WTC11 (cell line): ENCODE data around the gene AGBL1. TPM values are rescaled to one million over a fixed set of nuclear protein-coding genes. Genes with fewer than 3 reads are reported as not detected.

Source experiments
- ATAC-seq: fragments of 200-7000 bp; cut with Tn5 transposase; 2 replicates; pipeline ENCODE4 v1.10.0; 2021; ENCODE audit warnings: mild to moderate bottlenecking, moderate library complexity
- CTCF ChIA-PET: fragments of 300-600 bp; sonication (Branson Sonifier 250); formaldehyde crosslinking; loops from one replicate; lab custom pipeline; 2021; ENCODE audit warnings: antibody characterized with exemption; lab: Charles Lee
- POLR2A ChIA-PET: fragments of 350-600 bp; sonication (Branson Sonifier 250); formaldehyde crosslinking; loops from one replicate; lab custom pipeline; 2021; ENCODE audit warnings: antibody characterized with exemption; lab: Charles Lee
- DNase-seq: peaks from one replicate; pipeline ENCODE4 v3.0.0; 2021; ENCODE audit warnings: low spot score
- H3K27ac Mint-ChIP-seq: 2 replicates; pipeline ENCODE4 v1.8.0; 2021; ENCODE audit warnings: mixed read lengths
- H3K27me3 Mint-ChIP-seq: 2 replicates; pipeline ENCODE4 v1.8.0; 2021; ENCODE audit warnings: low read depth, mild to moderate bottlenecking, moderate library complexity, mixed read lengths
- H3K36me3 Mint-ChIP-seq: 2 replicates; pipeline ENCODE4 v1.8.0; 2021; ENCODE audit warnings: mixed read lengths
- H3K4me1 Mint-ChIP-seq: 2 replicates; pipeline ENCODE4 v1.8.0; 2022; ENCODE audit warnings: mixed read lengths
- H3K4me3 Mint-ChIP-seq: 2 replicates; pipeline ENCODE4 v1.8.0; 2021; ENCODE audit warnings: mild to moderate bottlenecking, moderate library complexity, mixed read lengths
- H3K9me3 Mint-ChIP-seq: 2 replicates; pipeline ENCODE4 v1.8.0; 2021; ENCODE audit warnings: mixed read lengths
- CREB1 ChIP-seq: sonication (generic); formaldehyde crosslinking; IDR thresholded peaks from 2 replicates; pipeline ENCODE4 v1.8.0; 2023; ENCODE audit warnings: mild to moderate bottlenecking, missing genetic modification reagents
- CREM ChIP-seq: sonication (generic); formaldehyde crosslinking; IDR thresholded peaks from 2 replicates; pipeline ENCODE4 v1.8.1; 2022; ENCODE audit warnings: mild to moderate bottlenecking, missing genetic modification reagents, moderate library complexity
- GTF2I ChIP-seq: fragments of 250-450 bp; sonication (Bioruptor Pico); conservative IDR thresholded peaks from 2 replicates; pipeline ENCODE4 v1.4.0; 2021; ENCODE audit warnings: mild to moderate bottlenecking
- MYBL2 ChIP-seq: sonication (generic); formaldehyde crosslinking; IDR thresholded peaks from 2 replicates; pipeline ENCODE4 v1.8.1; 2023; ENCODE audit warnings: mild to moderate bottlenecking, moderate library complexity, missing genetic modification reagents
- RELA ChIP-seq: sonication (generic); formaldehyde crosslinking; IDR thresholded peaks from 2 replicates; pipeline ENCODE4 v1.8.1; 2022; ENCODE audit warnings: missing genetic modification reagents, mild to moderate bottlenecking, borderline replicate concordance
- SMAD4 ChIP-seq: sonication (generic); formaldehyde crosslinking; IDR thresholded peaks from 2 replicates; pipeline ENCODE4 v1.8.0; 2022; ENCODE audit warnings: mild to moderate bottlenecking, missing genetic modification reagents
- SOX15 ChIP-seq: fragments of 250-450 bp; sonication (Bioruptor Pico); IDR thresholded peaks from 2 replicates; pipeline ENCODE4 v1.9.0; 2021; ENCODE audit warnings: mild to moderate bottlenecking
- TCF7 ChIP-seq: sonication (generic); formaldehyde crosslinking; IDR thresholded peaks from 2 replicates; pipeline ENCODE4 v1.8.0; 2022; ENCODE audit warnings: mild to moderate bottlenecking, low read depth, missing genetic modification reagents, moderate library complexity
- ZBTB21 ChIP-seq: sonication (generic); formaldehyde crosslinking; IDR thresholded peaks from 2 replicates; pipeline ENCODE4 v1.8.1; 2023; ENCODE audit warnings: mild to moderate bottlenecking, missing genetic modification reagents, borderline replicate concordance
- ZNF396 ChIP-seq: fragments of 250-450 bp; sonication (Bioruptor Pico); IDR thresholded peaks from 2 replicates; pipeline ENCODE4 v1.8.0; 2021; ENCODE audit warnings: mild to moderate bottlenecking, moderate library complexity, borderline replicate concordance
- ZNF671 ChIP-seq: fragments of 250-450 bp; sonication (Bioruptor Pico); IDR thresholded peaks from 2 replicates; pipeline ENCODE4 v1.8.0; 2021; ENCODE audit warnings: mild to moderate bottlenecking
- total RNA-seq: library from RNA; stranded (reverse); gene quantifications from 3 replicates; pipeline ENCODE4 v1.2.3, GENCODE V29; 2021
- TF ChIP-seq, protein P1 (sequence below): sonication (generic); formaldehyde crosslinking; IDR thresholded peaks from 2 replicates; pipeline ENCODE4 v1.8.1; 2023; ENCODE audit warnings: mild to moderate bottlenecking, moderate library complexity, missing genetic modification reagents
- TF ChIP-seq, protein P2 (sequence below): sonication (generic); formaldehyde crosslinking; IDR thresholded peaks from 2 replicates; pipeline ENCODE4 v1.8.1; 2023; ENCODE audit warnings: mild to moderate bottlenecking, missing genetic modification reagents, moderate library complexity
- TF ChIP-seq, protein P3 (sequence below): fragments of 200-600 bp; IDR thresholded peaks from 2 replicates; pipeline ENCODE4 v1.8.0; 2022; ENCODE audit warnings: antibody characterized with exemption
- TF ChIP-seq, protein P4 (sequence below): sonication (generic); formaldehyde crosslinking; IDR thresholded peaks from 2 replicates; pipeline ENCODE4 v1.8.1; 2023; ENCODE audit warnings: mild to moderate bottlenecking, missing genetic modification reagents
- TF ChIP-seq, protein P5 (sequence below): sonication (generic); formaldehyde crosslinking; conservative IDR thresholded peaks from 2 replicates; pipeline ENCODE4 v1.8.1; 2023; ENCODE audit warnings: mild to moderate bottlenecking, low read depth, missing genetic modification reagents, moderate library complexity
- TF ChIP-seq, protein P6 (sequence below): fragments of 250-450 bp; sonication (Bioruptor Pico); IDR thresholded peaks from 2 replicates; pipeline ENCODE4 v1.9.0; 2021; ENCODE audit warnings: mild to moderate bottlenecking, borderline replicate concordance

The AGBL1 gene
- total RNA-seq, 1 experiment from 2014 or later = not detected

DNA sequence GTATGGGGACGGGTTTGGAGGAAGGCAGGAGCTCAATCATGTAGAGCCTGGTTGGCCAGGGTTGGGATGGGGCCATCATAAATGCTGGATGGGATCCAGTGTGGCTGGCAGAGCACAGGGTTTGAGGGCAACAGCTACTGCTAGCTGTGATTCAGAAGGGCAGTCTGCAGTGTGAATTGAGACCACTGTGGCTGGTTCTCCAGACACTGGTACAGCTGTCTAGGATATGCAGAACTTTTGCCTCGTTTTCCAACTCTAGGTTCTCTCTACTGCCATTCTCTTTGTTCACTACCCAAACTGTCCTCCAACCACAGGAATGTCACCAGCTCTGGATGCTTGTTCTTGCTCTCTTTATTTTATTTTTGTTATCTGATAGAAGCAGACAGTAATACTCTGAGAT, 543.6 kb downstream of the AGBL1 start (continued):
- TF ChIP-seq MYBL2 (no peak), ZNF396 (CRISPR knock-in tag) (no peak), CREB1 (CRISPR knock-in tag) (no peak)
- TF ChIP-seq, protein P1, sequence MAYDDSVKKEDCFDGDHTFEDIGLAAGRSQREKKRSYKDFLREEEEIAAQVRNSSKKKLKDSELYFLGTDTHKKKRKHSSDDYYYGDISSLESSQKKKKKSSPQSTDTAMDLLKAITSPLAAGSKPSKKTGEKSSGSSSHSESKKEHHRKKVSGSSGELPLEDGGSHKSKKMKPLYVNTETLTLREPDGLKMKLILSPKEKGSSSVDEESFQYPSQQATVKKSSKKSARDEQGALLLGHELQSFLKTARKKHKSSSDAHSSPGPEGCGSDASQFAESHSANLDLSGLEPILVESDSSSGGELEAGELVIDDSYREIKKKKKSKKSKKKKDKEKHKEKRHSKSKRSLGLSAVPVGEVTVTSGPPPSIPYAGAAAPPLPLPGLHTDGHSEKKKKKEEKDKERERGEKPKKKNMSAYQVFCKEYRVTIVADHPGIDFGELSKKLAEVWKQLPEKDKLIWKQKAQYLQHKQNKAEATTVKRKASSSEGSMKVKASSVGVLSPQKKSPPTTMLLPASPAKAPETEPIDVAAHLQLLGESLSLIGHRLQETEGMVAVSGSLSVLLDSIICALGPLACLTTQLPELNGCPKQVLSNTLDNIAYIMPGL = no peak
- TF ChIP-seq, protein P2, sequence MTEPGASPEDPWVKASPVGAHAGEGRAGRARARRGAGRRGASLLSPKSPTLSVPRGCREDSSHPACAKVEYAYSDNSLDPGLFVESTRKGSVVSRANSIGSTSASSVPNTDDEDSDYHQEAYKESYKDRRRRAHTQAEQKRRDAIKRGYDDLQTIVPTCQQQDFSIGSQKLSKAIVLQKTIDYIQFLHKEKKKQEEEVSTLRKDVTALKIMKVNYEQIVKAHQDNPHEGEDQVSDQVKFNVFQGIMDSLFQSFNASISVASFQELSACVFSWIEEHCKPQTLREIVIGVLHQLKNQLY (CRISPR knock-in tag) = no peak

DNA sequence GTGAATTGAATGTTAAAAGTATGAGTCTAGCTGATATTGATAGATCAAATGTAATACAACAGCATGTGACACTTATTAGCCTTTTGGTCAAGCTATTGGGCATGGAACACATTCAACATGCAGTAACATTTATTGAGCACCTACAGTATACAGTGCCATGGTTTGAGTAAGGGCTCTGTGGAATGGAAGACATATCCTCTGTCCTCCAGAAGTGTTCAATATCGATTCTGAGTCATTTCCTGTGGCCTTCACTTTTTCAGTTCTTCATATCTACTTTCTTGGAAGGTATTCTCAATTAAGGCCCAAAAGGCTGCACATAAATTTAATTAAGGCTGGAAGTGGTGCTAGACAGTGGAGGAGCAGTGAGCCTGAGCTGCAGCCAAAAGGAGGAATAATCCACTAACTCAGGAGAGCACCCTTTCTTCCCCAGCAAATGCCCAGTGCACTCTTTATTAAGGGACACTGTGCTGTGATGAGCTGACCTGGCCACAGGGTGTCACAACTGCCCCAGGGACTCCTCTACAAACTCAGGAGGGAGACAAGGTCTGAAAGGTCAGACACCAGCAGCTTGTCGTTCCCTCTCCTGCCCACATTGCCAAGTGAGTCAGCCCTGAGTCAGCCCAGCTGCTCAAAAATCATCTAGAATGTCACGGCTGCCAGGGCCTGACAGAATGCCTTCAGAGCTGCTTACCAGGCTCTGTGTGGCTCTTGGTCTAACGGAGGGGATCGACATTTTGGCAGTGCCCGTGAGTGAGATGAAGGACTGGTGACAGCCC, 544.8 kb downstream of the AGBL1 start:
- peak; percentile 72 for DNase-seq
- Mint-ChIP-seq H3K36me3 (no peaks in the 10 kb centered on the region), H3K4me1 (peaks cover 17% of the 10 kb centered on the region), H3K27me3 (no peaks in the 10 kb centered on the region), H3K27ac (no peak overlapping the region), H3K9me3 (no peaks in the 10 kb centered on the region), H3K4me3 (no peak overlapping the region)
- no peak for TF ChIP-seq ZNF396 (CRISPR knock-in tag)
- TF ChIP-seq, protein P3, sequence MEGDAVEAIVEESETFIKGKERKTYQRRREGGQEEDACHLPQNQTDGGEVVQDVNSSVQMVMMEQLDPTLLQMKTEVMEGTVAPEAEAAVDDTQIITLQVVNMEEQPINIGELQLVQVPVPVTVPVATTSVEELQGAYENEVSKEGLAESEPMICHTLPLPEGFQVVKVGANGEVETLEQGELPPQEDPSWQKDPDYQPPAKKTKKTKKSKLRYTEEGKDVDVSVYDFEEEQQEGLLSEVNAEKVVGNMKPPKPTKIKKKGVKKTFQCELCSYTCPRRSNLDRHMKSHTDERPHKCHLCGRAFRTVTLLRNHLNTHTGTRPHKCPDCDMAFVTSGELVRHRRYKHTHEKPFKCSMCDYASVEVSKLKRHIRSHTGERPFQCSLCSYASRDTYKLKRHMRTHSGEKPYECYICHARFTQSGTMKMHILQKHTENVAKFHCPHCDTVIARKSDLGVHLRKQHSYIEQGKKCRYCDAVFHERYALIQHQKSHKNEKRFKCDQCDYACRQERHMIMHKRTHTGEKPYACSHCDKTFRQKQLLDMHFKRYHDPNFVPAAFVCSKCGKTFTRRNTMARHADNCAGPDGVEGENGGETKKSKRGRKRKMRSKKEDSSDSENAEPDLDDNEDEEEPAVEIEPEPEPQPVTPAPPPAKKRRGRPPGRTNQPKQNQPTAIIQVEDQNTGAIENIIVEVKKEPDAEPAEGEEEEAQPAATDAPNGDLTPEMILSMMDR = peak; percentile 46; the same call in 1 of the 2 replicates
- 0 out of 2 replicates have a peak, but pooled peaks have one; percentile 8 for TF ChIP-seq ZBTB21 (CRISPR knock-in tag)
- no peak for TF ChIP-seq RELA (CRISPR knock-in tag)
- ChIA-PET POLR2A (interaction anchor here (0.7 kb wide), 1 partner anchor 16 kb away, joined by 3 read pairs; no protein-coding TSS in a partner anchor), CTCF (interaction anchor here (0.8 to 1.9 kb wide), 6 partner anchors 23 to 1569 kb away, joined by 3 to 38 read pairs (median 4); no protein-coding TSS in a partner anchor)
- ATAC-seq = peak; percentile 100

DNA sequence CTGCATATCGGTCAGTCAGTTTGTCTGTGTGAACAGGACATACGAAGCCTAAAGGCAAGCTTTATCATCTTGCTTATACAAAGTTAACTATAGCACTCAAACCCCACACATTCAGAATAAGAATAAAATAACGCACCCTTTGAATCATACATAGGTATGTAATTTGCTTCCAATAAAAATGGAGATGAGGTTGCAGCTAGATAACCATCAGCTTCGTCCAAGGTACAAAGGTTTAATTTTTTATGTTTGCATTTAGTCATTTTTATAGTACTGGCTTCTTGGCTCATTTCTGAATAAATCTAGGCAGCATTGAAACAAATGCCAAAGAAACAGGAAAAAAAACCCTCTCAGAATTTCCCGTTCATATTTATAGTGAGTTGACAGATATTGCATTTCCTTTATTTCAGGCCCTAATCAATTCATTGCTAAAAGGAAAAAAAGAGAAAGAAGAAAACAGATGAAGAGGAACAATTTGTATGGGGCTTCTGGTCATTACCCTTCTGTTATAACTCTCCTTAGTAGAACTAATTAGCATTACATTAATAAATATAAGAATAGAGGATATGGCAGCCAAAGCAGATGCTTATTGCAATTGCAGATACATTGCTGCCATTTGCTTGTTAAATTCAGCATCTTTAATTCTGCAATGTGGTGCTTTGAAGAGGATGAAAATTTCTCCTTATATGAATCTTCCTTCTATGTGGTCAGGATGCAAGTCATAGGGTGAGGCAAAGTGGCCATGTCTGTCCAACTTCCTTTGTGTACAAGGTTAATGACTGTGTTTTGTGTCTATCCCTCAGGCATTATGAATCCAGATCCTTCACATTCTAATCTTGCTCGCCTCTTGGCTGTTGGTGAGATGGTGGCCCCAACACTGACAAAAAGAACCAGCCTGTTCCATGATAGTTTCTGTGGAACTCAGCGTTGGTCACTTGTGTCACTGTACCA, 550.0 kb downstream of the AGBL1 start:
- ATAC-seq = no peak
- Mint-ChIP-seq H3K36me3 (no peaks in the 10 kb centered on the region), H3K4me1 (0 out of 2 replicates have a peak, but pooled peaks cover 3% of the 10 kb centered on the region), H3K27ac (no peak overlapping the region), H3K9me3 (no peaks in the 10 kb centered on the region), H3K4me3 (no peak overlapping the region), H3K27me3 (no peaks in the 10 kb centered on the region)
- no peak for DNase-seq
- POLR2A ChIA-PET = no interaction called here
- CTCF ChIA-PET = no interaction called here
- TF ChIP-seq, protein P4, sequence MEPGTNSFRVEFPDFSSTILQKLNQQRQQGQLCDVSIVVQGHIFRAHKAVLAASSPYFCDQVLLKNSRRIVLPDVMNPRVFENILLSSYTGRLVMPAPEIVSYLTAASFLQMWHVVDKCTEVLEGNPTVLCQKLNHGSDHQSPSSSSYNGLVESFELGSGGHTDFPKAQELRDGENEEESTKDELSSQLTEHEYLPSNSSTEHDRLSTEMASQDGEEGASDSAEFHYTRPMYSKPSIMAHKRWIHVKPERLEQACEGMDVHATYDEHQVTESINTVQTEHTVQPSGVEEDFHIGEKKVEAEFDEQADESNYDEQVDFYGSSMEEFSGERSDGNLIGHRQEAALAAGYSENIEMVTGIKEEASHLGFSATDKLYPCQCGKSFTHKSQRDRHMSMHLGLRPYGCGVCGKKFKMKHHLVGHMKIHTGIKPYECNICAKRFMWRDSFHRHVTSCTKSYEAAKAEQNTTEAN (CRISPR knock-in tag) = no peak
- TF ChIP-seq CREM (CRISPR knock-in tag) = no peak
- TF ChIP-seq, protein P5, sequence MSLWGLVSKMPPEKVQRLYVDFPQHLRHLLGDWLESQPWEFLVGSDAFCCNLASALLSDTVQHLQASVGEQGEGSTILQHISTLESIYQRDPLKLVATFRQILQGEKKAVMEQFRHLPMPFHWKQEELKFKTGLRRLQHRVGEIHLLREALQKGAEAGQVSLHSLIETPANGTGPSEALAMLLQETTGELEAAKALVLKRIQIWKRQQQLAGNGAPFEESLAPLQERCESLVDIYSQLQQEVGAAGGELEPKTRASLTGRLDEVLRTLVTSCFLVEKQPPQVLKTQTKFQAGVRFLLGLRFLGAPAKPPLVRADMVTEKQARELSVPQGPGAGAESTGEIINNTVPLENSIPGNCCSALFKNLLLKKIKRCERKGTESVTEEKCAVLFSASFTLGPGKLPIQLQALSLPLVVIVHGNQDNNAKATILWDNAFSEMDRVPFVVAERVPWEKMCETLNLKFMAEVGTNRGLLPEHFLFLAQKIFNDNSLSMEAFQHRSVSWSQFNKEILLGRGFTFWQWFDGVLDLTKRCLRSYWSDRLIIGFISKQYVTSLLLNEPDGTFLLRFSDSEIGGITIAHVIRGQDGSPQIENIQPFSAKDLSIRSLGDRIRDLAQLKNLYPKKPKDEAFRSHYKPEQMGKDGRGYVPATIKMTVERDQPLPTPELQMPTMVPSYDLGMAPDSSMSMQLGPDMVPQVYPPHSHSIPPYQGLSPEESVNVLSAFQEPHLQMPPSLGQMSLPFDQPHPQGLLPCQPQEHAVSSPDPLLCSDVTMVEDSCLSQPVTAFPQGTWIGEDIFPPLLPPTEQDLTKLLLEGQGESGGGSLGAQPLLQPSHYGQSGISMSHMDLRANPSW (CRISPR knock-in tag) = no peak
- TF ChIP-seq, protein P6, sequence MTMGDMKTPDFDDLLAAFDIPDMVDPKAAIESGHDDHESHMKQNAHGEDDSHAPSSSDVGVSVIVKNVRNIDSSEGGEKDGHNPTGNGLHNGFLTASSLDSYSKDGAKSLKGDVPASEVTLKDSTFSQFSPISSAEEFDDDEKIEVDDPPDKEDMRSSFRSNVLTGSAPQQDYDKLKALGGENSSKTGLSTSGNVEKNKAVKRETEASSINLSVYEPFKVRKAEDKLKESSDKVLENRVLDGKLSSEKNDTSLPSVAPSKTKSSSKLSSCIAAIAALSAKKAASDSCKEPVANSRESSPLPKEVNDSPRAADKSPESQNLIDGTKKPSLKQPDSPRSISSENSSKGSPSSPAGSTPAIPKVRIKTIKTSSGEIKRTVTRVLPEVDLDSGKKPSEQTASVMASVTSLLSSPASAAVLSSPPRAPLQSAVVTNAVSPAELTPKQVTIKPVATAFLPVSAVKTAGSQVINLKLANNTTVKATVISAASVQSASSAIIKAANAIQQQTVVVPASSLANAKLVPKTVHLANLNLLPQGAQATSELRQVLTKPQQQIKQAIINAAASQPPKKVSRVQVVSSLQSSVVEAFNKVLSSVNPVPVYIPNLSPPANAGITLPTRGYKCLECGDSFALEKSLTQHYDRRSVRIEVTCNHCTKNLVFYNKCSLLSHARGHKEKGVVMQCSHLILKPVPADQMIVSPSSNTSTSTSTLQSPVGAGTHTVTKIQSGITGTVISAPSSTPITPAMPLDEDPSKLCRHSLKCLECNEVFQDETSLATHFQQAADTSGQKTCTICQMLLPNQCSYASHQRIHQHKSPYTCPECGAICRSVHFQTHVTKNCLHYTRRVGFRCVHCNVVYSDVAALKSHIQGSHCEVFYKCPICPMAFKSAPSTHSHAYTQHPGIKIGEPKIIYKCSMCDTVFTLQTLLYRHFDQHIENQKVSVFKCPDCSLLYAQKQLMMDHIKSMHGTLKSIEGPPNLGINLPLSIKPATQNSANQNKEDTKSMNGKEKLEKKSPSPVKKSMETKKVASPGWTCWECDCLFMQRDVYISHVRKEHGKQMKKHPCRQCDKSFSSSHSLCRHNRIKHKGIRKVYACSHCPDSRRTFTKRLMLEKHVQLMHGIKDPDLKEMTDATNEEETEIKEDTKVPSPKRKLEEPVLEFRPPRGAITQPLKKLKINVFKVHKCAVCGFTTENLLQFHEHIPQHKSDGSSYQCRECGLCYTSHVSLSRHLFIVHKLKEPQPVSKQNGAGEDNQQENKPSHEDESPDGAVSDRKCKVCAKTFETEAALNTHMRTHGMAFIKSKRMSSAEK (CRISPR knock-in tag) = no peak
- TF ChIP-seq GTF2I (CRISPR knock-in tag) = no peak
- no peak for TF ChIP-seq SOX15 (CRISPR knock-in tag)
- no peak for TF ChIP-seq TCF7
- no peak for TF ChIP-seq SMAD4 (CRISPR knock-in tag)
- TF ChIP-seq ZNF671 = no peak
